Caco-2 (cell line): ENCODE measurements around the gene TRAF3IP1. TPM values are rescaled to one million over a fixed set of nuclear protein-coding genes. Genes with fewer than 3 reads are reported as not detected.

Experiments
- BruUV-seq: library from RNA; stranded (reverse); fragments of 400-500 nt; replicated peaks from 2 replicates; lab custom pipeline; 2021; lab: Mats Ljungman, UMichigan
- CTCF ChIA-PET: fragments of 300-600 bp; sonication (Branson Sonifier 250); formaldehyde crosslinking; loops from one replicate; lab custom pipeline; 2022; ENCODE audit warnings: antibody characterized with exemption; lab: Charles Lee
- POLR2A ChIA-PET: fragments of 300-600 bp; sonication (Branson Sonifier 250); formaldehyde crosslinking; loops from one replicate; lab custom pipeline; 2022; ENCODE audit warnings: antibody characterized with exemption; lab: Charles Lee
- DNase-seq, 2 experiments: peaks; one replicate each; pipeline versions ENCODE4 v3.0.0 to v3.0.0-alpha.2; 2020 to 2022
- H3K27me3 ChIP-seq: replicated peaks from 2 replicates; pipeline ENCODE4 v1.6.0; 2011; ENCODE audit warnings: low read length; ENCODE audit not compliant: control insufficient read depth, insufficient read depth
- H3K36me3 ChIP-seq: 2 replicates; pipeline ENCODE4 v1.5.1; 2011; ENCODE audit warnings: low read length; ENCODE audit not compliant: control insufficient read depth, insufficient read depth
- H3K4me1 ChIP-seq: fragments of 250-450 bp; sonication (Bioruptor Pico); 2 replicates; pipeline ENCODE4 v1.5.1; 2020; ENCODE audit warnings: mild to moderate bottlenecking
- H3K4me3 ChIP-seq: 2 replicates; pipeline ENCODE4 v1.5.1; 2011; ENCODE audit warnings: low read depth, mild to moderate bottlenecking, control low read depth, low read length
- H3K9me3 ChIP-seq: fragments of 250-450 bp; sonication (Bioruptor Pico); 2 replicates; pipeline ENCODE4 v1.5.1; 2020; ENCODE audit warnings: mild to moderate bottlenecking, moderate library complexity
- H3K27ac Mint-ChIP-seq: one replicate; pipeline ENCODE4 v1.8.0; 2022; ENCODE audit warnings: mixed read lengths; ENCODE audit not compliant: unreplicated experiment
- H3K27me3 Mint-ChIP-seq: one replicate; pipeline ENCODE4 v1.8.0; 2022; ENCODE audit warnings: mixed read lengths; ENCODE audit not compliant: insufficient read depth, unreplicated experiment
- H3K36me3 Mint-ChIP-seq: one replicate; pipeline ENCODE4 v1.8.0; 2022; ENCODE audit warnings: mild to moderate bottlenecking, mixed read lengths; ENCODE audit not compliant: insufficient read depth, unreplicated experiment
- H3K4me1 Mint-ChIP-seq: one replicate; pipeline ENCODE4 v1.8.0; 2022; ENCODE audit warnings: low read depth, mixed read lengths; ENCODE audit not compliant: unreplicated experiment
- H3K4me3 Mint-ChIP-seq: one replicate; pipeline ENCODE4 v1.8.0; 2022; ENCODE audit warnings: mild to moderate bottlenecking, moderate library complexity, mixed read lengths; ENCODE audit not compliant: unreplicated experiment
- H3K9me3 Mint-ChIP-seq: one replicate; pipeline ENCODE4 v1.8.0; 2022; ENCODE audit warnings: mixed read lengths; ENCODE audit not compliant: unreplicated experiment
- intact Hi-C: fragments of 100-400 bp; cut with micrococcal nuclease; formaldehyde crosslinking; loops from one replicate; pipeline ENCODE4 v1.10.0; 2022; ENCODE audit not compliant: unreplicated experiment
- total RNA-seq: library from RNA; stranded (reverse); gene quantifications from 2 replicates; pipeline ENCODE4 v1.2.3, GENCODE V29; 2022
- TF ChIP-seq, protein P1 (sequence below), 2 experiments: fragments of 200-600 bp in 1 of 2; IDR thresholded peaks; 1 replicate in 1 of 2; 2 replicates in 1 of 2; pipeline versions ENCODE4 v1.5.1 to v1.8.0; 2011 to 2022; ENCODE audit warnings: antibody characterized with exemption in 1 of 2, control low read depth in 1 of 2, inconsistent platforms in 1 of 2, low read depth in 1 of 2, low read length in 1 of 2, mild to moderate bottlenecking in 1 of 2, moderate library complexity in 1 of 2; ENCODE audit not compliant: insufficient read depth in 1 of 2, severe bottlenecking in 1 of 2, unreplicated experiment in 1 of 2

TRAF3IP1 gene
- total RNA-seq, 1 experiment from 2014 or later, result 7.4 TPM

DNA sequence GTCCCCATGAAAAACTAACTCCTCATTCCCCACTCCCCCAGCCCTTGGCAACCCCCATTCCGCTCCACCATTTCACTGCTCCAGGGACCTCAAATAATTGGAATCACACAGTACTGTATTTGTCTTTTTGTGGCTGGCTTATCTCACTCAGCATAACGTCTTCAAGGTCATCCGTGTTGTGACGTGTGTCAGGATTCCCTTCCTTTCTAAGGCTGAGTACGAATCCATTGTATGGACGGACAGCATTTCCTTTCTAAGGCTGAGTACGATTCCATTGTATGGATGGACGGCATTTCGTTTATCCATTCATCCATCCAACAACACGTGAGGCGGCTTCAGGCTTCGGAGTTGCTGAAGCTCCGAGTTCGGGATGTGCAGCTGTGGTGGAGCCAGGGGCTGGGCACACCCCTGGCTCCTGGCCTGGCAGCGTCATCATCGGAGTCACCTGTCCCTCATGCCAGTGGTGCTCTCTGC is 105.2 kb downstream of the TRAF3IP1 start:
- Mint-ChIP-seq H3K36me3 (peaks cover 17% of the 10 kb centered on the region), H3K9me3 (no peaks in the 10 kb centered on the region), H3K4me3 (no peak overlapping the region), H3K27me3 (no peaks in the 10 kb centered on the region), H3K27ac (no peak overlapping the region), H3K4me1 (no peaks in the 10 kb centered on the region)
- Histone ChIP-seq H3K9me3 (no peaks in the 10 kb centered on the region), H3K4me1 (0 out of 2 replicates have a peak, but pooled peaks cover 6% of the 10 kb centered on the region), H3K4me3 (peak overlapping the region; percentile 88), H3K27me3 (no peaks in the 10 kb centered on the region), H3K36me3 (no peaks in the 10 kb centered on the region)
- intact Hi-C loops, result no loop called here
- POLR2A ChIA-PET, result no interaction called here
- no TSS peak for BruUV-seq
- TF ChIP-seq, protein P1, sequence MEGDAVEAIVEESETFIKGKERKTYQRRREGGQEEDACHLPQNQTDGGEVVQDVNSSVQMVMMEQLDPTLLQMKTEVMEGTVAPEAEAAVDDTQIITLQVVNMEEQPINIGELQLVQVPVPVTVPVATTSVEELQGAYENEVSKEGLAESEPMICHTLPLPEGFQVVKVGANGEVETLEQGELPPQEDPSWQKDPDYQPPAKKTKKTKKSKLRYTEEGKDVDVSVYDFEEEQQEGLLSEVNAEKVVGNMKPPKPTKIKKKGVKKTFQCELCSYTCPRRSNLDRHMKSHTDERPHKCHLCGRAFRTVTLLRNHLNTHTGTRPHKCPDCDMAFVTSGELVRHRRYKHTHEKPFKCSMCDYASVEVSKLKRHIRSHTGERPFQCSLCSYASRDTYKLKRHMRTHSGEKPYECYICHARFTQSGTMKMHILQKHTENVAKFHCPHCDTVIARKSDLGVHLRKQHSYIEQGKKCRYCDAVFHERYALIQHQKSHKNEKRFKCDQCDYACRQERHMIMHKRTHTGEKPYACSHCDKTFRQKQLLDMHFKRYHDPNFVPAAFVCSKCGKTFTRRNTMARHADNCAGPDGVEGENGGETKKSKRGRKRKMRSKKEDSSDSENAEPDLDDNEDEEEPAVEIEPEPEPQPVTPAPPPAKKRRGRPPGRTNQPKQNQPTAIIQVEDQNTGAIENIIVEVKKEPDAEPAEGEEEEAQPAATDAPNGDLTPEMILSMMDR (IDR thresholded peaks at IDR 0.05; ENCODE audit: insufficient read depth in 1 of 2, low read depth in 1 of 2, low read length in 1 of 2, severe bottlenecking in 1 of 2, unreplicated experiment in 1 of 2), result no peak
- CTCF ChIA-PET, result no interaction called here
- no peak for DNase-seq

DNA sequence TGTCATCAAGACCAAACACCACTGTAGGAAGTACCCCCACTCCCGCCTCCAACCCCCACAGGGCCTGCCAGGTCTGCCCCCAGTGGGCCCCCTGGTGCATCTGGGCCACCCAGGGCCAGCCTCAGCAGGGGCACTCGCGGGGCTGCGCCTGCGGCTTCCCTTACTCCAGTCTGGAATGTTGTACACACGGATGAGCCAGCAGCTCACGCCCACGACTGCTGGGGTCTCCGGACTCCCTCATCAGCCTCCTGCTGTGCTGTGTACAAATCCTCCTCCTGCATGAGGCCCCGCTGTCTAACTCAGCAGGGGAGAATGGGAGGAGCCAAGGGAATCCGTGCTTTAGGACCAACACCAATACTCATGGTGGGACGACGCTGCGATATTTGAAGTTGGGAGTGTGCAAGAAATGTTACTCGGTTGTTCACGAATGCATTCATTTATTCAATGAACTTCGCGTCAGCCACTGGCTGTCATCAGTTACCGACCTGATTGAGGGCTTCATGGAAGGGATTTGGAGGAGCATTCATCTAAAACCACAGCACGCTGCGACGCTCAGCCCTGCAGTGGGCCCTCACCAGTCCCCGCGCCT is 105.8 kb downstream of the TRAF3IP1 start:
- H3K27me3 ChIP-seq, result no peaks in the 10 kb centered on the region
- Mint-ChIP-seq H3K27ac (no peak overlapping the region), H3K36me3 (peaks cover 21% of the 10 kb centered on the region), H3K4me1 (no peaks in the 10 kb centered on the region), H3K4me3 (peak overlapping the region; percentile 81), H3K9me3 (no peaks in the 10 kb centered on the region), H3K27me3 (no peaks in the 10 kb centered on the region)
- TF ChIP-seq, protein P1 (IDR thresholded peaks at IDR 0.05; ENCODE audit: insufficient read depth in 1 of 2, low read depth in 1 of 2, low read length in 1 of 2, severe bottlenecking in 1 of 2, unreplicated experiment in 1 of 2), result no peak
- ChIA-PET CTCF (no interaction called here), POLR2A (no interaction called here)
- H3K36me3 ChIP-seq, result no peaks in the 10 kb centered on the region
- BruUV-seq, result no TSS peak
- intact Hi-C loops, result loop anchor here (2.0 kb wide), 1 partner anchor 69 kb away; no protein-coding TSS in a partner anchor
- DNase-seq, result no peak
- 0 out of 2 replicates have a peak, but pooled peaks cover 6% of the 10 kb centered on the region for H3K4me1 ChIP-seq
- peak overlapping the region; percentile 88 for H3K4me3 ChIP-seq
- no peaks in the 10 kb centered on the region for H3K9me3 ChIP-seq

DNA sequence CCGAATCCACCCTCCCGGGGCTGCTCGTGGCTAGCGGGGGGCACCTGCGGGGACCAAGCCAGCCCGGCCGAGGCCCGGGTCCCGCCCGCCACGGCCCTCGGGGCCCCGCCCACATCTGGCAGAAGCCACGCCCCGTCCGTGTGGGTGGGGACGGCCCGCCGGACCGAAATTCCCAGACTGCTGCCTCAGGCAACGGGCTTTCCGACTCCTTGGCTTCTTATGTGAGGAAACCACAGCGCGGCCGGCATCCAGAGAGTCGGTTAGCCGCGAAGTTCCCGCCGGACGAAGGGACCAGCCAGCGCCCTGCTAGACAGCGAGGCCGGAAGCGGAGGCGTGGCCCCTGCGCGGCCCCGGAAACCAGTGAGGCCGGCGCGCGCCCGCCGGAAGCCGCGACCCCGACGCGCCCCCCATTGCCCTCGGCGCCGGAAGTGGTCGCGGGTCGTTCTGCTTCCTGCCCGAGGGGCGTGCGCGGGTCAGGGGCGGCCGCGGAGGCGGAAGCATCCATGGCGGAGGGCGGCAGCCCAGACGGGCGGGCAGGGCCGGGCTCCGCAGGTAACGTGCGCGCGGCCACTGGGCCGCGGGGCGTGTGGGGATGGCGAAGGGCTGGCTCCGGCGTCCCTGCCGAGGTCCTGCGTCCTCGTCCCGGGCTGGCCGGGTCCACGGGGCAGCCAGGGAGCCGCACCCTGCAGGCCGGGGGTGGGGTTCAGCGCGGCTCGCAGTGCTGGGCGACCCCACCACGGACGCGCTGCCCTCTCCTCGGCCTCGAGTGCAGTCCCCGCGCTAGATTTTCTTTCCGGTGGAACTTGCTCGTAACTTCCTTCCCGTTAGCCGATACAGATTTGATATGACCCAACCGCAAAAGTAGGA is 106.5 kb downstream of the TRAF3IP1 start, which contains the start of gene ASB1:
Gene ASB1 (plus strand): TSS at position 360 of the 867 bp plus-strand sequence. CDS start 144 bp downstream, at position 504.
- Mint-ChIP-seq H3K4me3 (peak within 1 kb of the TSS; percentile 81), H3K9me3 (no peaks in the 10 kb centered on the region), H3K36me3 (peaks cover 21% of the 10 kb centered on the region), H3K4me1 (no peaks in the 10 kb centered on the region), H3K27ac (peak within 1 kb of the TSS; percentile 48), H3K27me3 (no peaks in the 10 kb centered on the region)
- DNase-seq, result peak; percentile 74 to 76
- intact Hi-C loops, result loop anchor here (2.0 kb wide), 1 partner anchor 70 kb away; no protein-coding TSS in a partner anchor
- no TSS peak for BruUV-seq
- Histone ChIP-seq H3K4me3 (peak within 1 kb of the TSS; percentile 88), H3K4me1 (0 out of 2 replicates have a peak, but pooled peaks cover 6% of the 10 kb centered on the region), H3K36me3 (no peaks in the 10 kb centered on the region), H3K27me3 (no peaks in the 10 kb centered on the region), H3K9me3 (no peaks in the 10 kb centered on the region)
- ChIA-PET CTCF (no interaction called here), POLR2A (no interaction called here)
- TF ChIP-seq, protein P1 (IDR thresholded peaks at IDR 0.05; ENCODE audit: insufficient read depth in 1 of 2, low read depth in 1 of 2, low read length in 1 of 2, severe bottlenecking in 1 of 2, unreplicated experiment in 1 of 2), result no peak
